ENCODE measurements around the gene SAMM50.

- TF ChIP-seq POLR2A (IDR thresholded peaks at IDR 0.05), result no peak
- TF ChIP-seq, protein P1, sequence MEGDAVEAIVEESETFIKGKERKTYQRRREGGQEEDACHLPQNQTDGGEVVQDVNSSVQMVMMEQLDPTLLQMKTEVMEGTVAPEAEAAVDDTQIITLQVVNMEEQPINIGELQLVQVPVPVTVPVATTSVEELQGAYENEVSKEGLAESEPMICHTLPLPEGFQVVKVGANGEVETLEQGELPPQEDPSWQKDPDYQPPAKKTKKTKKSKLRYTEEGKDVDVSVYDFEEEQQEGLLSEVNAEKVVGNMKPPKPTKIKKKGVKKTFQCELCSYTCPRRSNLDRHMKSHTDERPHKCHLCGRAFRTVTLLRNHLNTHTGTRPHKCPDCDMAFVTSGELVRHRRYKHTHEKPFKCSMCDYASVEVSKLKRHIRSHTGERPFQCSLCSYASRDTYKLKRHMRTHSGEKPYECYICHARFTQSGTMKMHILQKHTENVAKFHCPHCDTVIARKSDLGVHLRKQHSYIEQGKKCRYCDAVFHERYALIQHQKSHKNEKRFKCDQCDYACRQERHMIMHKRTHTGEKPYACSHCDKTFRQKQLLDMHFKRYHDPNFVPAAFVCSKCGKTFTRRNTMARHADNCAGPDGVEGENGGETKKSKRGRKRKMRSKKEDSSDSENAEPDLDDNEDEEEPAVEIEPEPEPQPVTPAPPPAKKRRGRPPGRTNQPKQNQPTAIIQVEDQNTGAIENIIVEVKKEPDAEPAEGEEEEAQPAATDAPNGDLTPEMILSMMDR (IDR thresholded peaks at IDR 0.05), result no peak
These were observed 73.8 kb downstream of the SAMM50 start for GRCh38 chr22:44029069-44029468.
